Neural progenitor cell (in vitro differentiated cells): ENCODE results near the gene PRDM10.

Source experiments
- CTCF ChIP-seq: fragments of 200-600 bp; sonication (generic); IDR thresholded peaks from 2 replicates; pipeline ENCODE4 v1.5.1; 2017; ENCODE audit warnings: antibody characterized with exemption, mild to moderate bottlenecking
- EZH2 ChIP-seq: fragments of 200-600 bp; sonication (generic); IDR thresholded peaks from 2 replicates; pipeline ENCODE4 v1.6.1; 2017; ENCODE audit warnings: antibody characterized with exemption, mild to moderate bottlenecking, moderate library complexity
- EZH2phosphoT487 ChIP-seq: fragments of 200-600 bp; sonication (generic); IDR thresholded peaks from 2 replicates; pipeline ENCODE4 v1.6.1; 2017; ENCODE audit warnings: antibody characterized with exemption

GRCh38 chr11:129947474-129947873, 55.2 kb downstream of the PRDM10 start:
- TF ChIP-seq CTCF (peak; percentile 4), EZH2 (no peak), EZH2phosphoT487 (no peak)
